ENCODE data around the gene SCGB2A2. TPM values are rescaled to one million over a fixed set of nuclear protein-coding genes. Genes with fewer than 3 reads are reported as not detected.

SCGB2A2 gene
- total RNA-seq, 1 experiment from 2014 or later: not detected

DNA sequence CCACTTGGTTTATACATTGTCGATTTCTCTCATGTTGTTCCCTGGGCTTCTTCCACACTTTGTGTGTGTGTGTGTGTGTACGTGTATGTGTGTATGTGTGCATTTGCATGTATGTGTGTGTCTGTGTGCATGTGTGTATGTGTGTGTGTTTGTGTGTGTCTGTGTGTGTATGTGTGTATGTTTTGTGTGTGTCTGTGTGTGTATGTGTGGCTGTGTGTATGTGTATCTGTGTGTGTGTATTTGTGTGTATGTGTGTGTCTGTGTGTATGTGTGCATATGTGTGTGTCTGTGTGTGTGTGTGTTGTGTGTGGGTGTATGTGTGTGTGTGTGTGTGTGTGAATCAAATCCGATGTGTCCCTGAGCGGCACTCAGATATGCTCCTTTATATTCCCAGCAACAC lies 32.5 kb upstream of the SCGB2A2 start:
- Mint-ChIP-seq H3K27me3 (ENCODE audit: low read depth) (peaks cover 7% of the 10 kb centered on the region), H3K9me3 (no peaks in the 10 kb centered on the region), H3K4me1 (peaks cover 7% of the 10 kb centered on the region), H3K36me3 (no peaks in the 10 kb centered on the region), H3K27ac (no peak overlapping the region), H3K4me3 (no peak overlapping the region)
- ATAC-seq (no peak), DNase-seq (ENCODE audit: low spot score) (no peak)
- POLR2A ChIA-PET: no interaction called here
- CTCF ChIA-PET: no interaction called here
- TF ChIP-seq NR3C1 (CRISPR knock-in tag; conservative IDR thresholded peaks at IDR 0.05; ENCODE audit: low read depth) (no peak), TEAD1 (CRISPR knock-in tag; IDR thresholded peaks at IDR 0.05) (no peak), SMAD4 (CRISPR knock-in tag; IDR thresholded peaks at IDR 0.05) (no peak), FOXJ3 (CRISPR knock-in tag; IDR thresholded peaks at IDR 0.05; ENCODE audit: borderline replicate concordance) (no peak), KAT7 (CRISPR knock-in tag; IDR thresholded peaks at IDR 0.05; ENCODE audit: borderline replicate concordance) (no peak), ZNF138 (CRISPR knock-in tag; conservative IDR thresholded peaks at IDR 0.05) (no peak), NFYB (CRISPR knock-in tag; conservative IDR thresholded peaks at IDR 0.05; ENCODE audit: low read depth) (no peak), ZNF671 (CRISPR knock-in tag; IDR thresholded peaks at IDR 0.05) (no peak)
- TF ChIP-seq, protein P1, sequence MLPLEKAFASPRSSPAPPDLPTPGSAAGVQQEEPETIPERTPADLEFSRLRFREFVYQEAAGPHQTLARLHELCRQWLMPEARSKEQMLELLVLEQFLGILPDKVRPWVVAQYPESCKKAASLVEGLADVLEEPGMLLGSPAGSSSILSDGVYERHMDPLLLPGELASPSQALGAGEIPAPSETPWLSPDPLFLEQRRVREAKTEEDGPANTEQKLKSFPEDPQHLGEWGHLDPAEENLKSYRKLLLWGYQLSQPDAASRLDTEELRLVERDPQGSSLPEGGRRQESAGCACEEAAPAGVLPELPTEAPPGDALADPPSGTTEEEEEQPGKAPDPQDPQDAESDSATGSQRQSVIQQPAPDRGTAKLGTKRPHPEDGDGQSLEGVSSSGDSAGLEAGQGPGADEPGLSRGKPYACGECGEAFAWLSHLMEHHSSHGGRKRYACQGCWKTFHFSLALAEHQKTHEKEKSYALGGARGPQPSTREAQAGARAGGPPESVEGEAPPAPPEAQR (CRISPR knock-in tag; IDR thresholded peaks at IDR 0.05): no peak
- TF ChIP-seq, protein P2, sequence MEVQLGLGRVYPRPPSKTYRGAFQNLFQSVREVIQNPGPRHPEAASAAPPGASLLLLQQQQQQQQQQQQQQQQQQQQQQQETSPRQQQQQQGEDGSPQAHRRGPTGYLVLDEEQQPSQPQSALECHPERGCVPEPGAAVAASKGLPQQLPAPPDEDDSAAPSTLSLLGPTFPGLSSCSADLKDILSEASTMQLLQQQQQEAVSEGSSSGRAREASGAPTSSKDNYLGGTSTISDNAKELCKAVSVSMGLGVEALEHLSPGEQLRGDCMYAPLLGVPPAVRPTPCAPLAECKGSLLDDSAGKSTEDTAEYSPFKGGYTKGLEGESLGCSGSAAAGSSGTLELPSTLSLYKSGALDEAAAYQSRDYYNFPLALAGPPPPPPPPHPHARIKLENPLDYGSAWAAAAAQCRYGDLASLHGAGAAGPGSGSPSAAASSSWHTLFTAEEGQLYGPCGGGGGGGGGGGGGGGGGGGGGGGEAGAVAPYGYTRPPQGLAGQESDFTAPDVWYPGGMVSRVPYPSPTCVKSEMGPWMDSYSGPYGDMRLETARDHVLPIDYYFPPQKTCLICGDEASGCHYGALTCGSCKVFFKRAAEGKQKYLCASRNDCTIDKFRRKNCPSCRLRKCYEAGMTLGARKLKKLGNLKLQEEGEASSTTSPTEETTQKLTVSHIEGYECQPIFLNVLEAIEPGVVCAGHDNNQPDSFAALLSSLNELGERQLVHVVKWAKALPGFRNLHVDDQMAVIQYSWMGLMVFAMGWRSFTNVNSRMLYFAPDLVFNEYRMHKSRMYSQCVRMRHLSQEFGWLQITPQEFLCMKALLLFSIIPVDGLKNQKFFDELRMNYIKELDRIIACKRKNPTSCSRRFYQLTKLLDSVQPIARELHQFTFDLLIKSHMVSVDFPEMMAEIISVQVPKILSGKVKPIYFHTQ (CRISPR knock-in tag; IDR thresholded peaks at IDR 0.05): no peak
- TF ChIP-seq, protein P3, sequence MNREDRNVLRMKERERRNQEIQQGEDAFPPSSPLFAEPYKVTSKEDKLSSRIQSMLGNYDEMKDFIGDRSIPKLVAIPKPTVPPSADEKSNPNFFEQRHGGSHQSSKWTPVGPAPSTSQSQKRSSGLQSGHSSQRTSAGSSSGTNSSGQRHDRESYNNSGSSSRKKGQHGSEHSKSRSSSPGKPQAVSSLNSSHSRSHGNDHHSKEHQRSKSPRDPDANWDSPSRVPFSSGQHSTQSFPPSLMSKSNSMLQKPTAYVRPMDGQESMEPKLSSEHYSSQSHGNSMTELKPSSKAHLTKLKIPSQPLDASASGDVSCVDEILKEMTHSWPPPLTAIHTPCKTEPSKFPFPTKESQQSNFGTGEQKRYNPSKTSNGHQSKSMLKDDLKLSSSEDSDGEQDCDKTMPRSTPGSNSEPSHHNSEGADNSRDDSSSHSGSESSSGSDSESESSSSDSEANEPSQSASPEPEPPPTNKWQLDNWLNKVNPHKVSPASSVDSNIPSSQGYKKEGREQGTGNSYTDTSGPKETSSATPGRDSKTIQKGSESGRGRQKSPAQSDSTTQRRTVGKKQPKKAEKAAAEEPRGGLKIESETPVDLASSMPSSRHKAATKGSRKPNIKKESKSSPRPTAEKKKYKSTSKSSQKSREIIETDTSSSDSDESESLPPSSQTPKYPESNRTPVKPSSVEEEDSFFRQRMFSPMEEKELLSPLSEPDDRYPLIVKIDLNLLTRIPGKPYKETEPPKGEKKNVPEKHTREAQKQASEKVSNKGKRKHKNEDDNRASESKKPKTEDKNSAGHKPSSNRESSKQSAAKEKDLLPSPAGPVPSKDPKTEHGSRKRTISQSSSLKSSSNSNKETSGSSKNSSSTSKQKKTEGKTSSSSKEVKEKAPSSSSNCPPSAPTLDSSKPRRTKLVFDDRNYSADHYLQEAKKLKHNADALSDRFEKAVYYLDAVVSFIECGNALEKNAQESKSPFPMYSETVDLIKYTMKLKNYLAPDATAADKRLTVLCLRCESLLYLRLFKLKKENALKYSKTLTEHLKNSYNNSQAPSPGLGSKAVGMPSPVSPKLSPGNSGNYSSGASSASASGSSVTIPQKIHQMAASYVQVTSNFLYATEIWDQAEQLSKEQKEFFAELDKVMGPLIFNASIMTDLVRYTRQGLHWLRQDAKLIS (CRISPR knock-in tag; IDR thresholded peaks at IDR 0.05; ENCODE audit: borderline replicate concordance): no peak
- TF ChIP-seq, protein P4, sequence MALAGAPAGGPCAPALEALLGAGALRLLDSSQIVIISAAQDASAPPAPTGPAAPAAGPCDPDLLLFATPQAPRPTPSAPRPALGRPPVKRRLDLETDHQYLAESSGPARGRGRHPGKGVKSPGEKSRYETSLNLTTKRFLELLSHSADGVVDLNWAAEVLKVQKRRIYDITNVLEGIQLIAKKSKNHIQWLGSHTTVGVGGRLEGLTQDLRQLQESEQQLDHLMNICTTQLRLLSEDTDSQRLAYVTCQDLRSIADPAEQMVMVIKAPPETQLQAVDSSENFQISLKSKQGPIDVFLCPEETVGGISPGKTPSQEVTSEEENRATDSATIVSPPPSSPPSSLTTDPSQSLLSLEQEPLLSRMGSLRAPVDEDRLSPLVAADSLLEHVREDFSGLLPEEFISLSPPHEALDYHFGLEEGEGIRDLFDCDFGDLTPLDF (CRISPR knock-in tag; IDR thresholded peaks at IDR 0.05): no peak
- TF ChIP-seq, protein P5, sequence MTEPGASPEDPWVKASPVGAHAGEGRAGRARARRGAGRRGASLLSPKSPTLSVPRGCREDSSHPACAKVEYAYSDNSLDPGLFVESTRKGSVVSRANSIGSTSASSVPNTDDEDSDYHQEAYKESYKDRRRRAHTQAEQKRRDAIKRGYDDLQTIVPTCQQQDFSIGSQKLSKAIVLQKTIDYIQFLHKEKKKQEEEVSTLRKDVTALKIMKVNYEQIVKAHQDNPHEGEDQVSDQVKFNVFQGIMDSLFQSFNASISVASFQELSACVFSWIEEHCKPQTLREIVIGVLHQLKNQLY (CRISPR knock-in tag; IDR thresholded peaks at IDR 0.05): no peak

DNA sequence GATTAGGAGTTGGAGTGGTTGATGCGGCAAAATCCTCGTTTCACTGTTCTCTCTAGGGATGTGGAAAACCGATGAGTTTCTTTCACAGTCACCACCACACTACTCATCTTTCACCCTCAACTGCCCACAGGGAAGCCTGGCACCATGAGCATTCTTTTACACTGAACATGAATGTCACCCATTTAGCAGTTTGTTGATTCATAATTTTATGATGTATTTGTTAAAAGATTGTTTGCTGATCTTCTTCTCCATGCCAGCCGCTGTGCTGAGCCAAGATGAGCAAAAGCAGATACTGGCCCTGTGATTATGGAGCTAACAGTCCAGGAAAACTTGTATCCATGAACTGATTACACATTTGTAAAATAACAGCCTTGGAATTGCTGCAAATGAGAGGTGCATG lies 31.8 kb upstream of the SCGB2A2 start:
- ChIA-PET CTCF (no interaction called here), POLR2A (no interaction called here)
- H3K36me3 Mint-ChIP-seq: no peaks in the 10 kb centered on the region
- H3K4me3 Mint-ChIP-seq: no peak overlapping the region
- ATAC-seq: no peak
- no peak overlapping the region for H3K27ac Mint-ChIP-seq
- H3K9me3 Mint-ChIP-seq: no peaks in the 10 kb centered on the region
- no peak for DNase-seq (ENCODE audit: low spot score)
- H3K27me3 Mint-ChIP-seq (ENCODE audit: low read depth): peaks cover 7% of the 10 kb centered on the region
- H3K4me1 Mint-ChIP-seq: peaks cover 7% of the 10 kb centered on the region
- TF ChIP-seq ZNF263 (CRISPR knock-in tag; IDR thresholded peaks at IDR 0.05; ENCODE audit: low read depth) (no peak), ZNF671 (CRISPR knock-in tag; IDR thresholded peaks at IDR 0.05) (no peak), NFE2L1 (CRISPR knock-in tag; IDR thresholded peaks at IDR 0.05) (no peak), ZNF121 (CRISPR knock-in tag; IDR thresholded peaks at IDR 0.05) (no peak)
- TF ChIP-seq, protein P5 (CRISPR knock-in tag; IDR thresholded peaks at IDR 0.05): no peak
- TF ChIP-seq, protein P6, sequence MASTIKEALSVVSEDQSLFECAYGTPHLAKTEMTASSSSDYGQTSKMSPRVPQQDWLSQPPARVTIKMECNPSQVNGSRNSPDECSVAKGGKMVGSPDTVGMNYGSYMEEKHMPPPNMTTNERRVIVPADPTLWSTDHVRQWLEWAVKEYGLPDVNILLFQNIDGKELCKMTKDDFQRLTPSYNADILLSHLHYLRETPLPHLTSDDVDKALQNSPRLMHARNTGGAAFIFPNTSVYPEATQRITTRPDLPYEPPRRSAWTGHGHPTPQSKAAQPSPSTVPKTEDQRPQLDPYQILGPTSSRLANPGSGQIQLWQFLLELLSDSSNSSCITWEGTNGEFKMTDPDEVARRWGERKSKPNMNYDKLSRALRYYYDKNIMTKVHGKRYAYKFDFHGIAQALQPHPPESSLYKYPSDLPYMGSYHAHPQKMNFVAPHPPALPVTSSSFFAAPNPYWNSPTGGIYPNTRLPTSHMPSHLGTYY (CRISPR knock-in tag; IDR thresholded peaks at IDR 0.05): no peak
- TF ChIP-seq, protein P7, sequence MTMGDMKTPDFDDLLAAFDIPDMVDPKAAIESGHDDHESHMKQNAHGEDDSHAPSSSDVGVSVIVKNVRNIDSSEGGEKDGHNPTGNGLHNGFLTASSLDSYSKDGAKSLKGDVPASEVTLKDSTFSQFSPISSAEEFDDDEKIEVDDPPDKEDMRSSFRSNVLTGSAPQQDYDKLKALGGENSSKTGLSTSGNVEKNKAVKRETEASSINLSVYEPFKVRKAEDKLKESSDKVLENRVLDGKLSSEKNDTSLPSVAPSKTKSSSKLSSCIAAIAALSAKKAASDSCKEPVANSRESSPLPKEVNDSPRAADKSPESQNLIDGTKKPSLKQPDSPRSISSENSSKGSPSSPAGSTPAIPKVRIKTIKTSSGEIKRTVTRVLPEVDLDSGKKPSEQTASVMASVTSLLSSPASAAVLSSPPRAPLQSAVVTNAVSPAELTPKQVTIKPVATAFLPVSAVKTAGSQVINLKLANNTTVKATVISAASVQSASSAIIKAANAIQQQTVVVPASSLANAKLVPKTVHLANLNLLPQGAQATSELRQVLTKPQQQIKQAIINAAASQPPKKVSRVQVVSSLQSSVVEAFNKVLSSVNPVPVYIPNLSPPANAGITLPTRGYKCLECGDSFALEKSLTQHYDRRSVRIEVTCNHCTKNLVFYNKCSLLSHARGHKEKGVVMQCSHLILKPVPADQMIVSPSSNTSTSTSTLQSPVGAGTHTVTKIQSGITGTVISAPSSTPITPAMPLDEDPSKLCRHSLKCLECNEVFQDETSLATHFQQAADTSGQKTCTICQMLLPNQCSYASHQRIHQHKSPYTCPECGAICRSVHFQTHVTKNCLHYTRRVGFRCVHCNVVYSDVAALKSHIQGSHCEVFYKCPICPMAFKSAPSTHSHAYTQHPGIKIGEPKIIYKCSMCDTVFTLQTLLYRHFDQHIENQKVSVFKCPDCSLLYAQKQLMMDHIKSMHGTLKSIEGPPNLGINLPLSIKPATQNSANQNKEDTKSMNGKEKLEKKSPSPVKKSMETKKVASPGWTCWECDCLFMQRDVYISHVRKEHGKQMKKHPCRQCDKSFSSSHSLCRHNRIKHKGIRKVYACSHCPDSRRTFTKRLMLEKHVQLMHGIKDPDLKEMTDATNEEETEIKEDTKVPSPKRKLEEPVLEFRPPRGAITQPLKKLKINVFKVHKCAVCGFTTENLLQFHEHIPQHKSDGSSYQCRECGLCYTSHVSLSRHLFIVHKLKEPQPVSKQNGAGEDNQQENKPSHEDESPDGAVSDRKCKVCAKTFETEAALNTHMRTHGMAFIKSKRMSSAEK (CRISPR knock-in tag; IDR thresholded peaks at IDR 0.05; ENCODE audit: borderline replicate concordance): no peak

Data from WTC11 (cell line).